Endothelial cell of umbilical vein (primary cell): ENCODE results near the gene YWHAQ. TPM values are rescaled to one million over a fixed set of nuclear protein-coding genes. Genes with fewer than 3 reads are reported as not detected.

ENCODE experiments used
- BruUV-seq: library from RNA; stranded (reverse); fragments of 400-500 nt; replicated peaks from 2 replicates; lab custom pipeline; 2021; lab: Mats Ljungman, UMichigan
- CTCF ChIA-PET: fragments of 300-600, 350-600 bp; sonication (Branson Sonifier 250); formaldehyde crosslinking; loops from one replicate; lab custom pipeline; 2021; ENCODE audit warnings: antibody characterized with exemption, inconsistent platforms; lab: Charles Lee
- POLR2A ChIA-PET: fragments of 300-600, 350-600 bp; sonication (Branson Sonifier 250); formaldehyde crosslinking; loops from one replicate; lab custom pipeline; 2021; ENCODE audit warnings: antibody characterized with exemption, inconsistent platforms; lab: Charles Lee
- DNase-seq: peaks from one replicate; pipeline ENCODE4 v3.0.0-alpha.2; 2011; ENCODE audit warnings: low read depth, low spot score
- FAIRE-seq: peaks from 2 replicates; lab custom pipeline; 2011; peaks lifted over from hg19 to GRCh38; lab: Jason Lieb, UNC
- H2AFZ ChIP-seq: 2 replicates; pipeline ENCODE4 v1.6.0; 2012; ENCODE audit warnings: low read depth, low read length, control low read depth, inconsistent platforms
- H3K27ac ChIP-seq: 2 replicates; pipeline ENCODE4 v1.5.1; 2011; ENCODE audit warnings: low read depth, mild to moderate bottlenecking, control low read depth, low read length, moderate library complexity; ENCODE audit not compliant: insufficient read depth
- H3K27me3 ChIP-seq, 2 experiments: 2 replicates each; pipeline versions ENCODE4 v1.6.0 to v1.6.1; 2011; ENCODE audit warnings: low read length in 2 of 2, mixed read lengths in 1 of 2; ENCODE audit not compliant: control insufficient read depth in 2 of 2, insufficient read depth in 2 of 2
- H3K36me3 ChIP-seq, 2 experiments: 2 replicates in 1 of 2; 3 replicates in 1 of 2; pipeline ENCODE4 v1.5.1; 2011; ENCODE audit warnings: low read length in 2 of 2, mild to moderate bottlenecking in 1 of 2, moderate library complexity in 1 of 2; ENCODE audit not compliant: control insufficient read depth in 2 of 2, insufficient read depth in 2 of 2; ENCODE audit errors: extremely low read depth in 1 of 2
- H3K4me1 ChIP-seq: 3 replicates; pipeline ENCODE4 v1.5.1; 2011; ENCODE audit warnings: mild to moderate bottlenecking, low read length; ENCODE audit not compliant: control insufficient read depth, insufficient read depth; ENCODE audit errors: extremely low read depth
- H3K4me2 ChIP-seq: 2 replicates; pipeline ENCODE4 v1.6.1; 2011; ENCODE audit warnings: low read length, control low read depth, mixed read lengths; ENCODE audit not compliant: insufficient read depth
- H3K4me3 ChIP-seq, 3 experiments: fragments of 200-600 bp in 1 of 3; sonication (generic), shearing (Covaris generic) in 1 of 3; replicated peaks in 1 of 3; 2 replicates each; pipeline ENCODE4 v1.5.1; 2011 to 2016; ENCODE audit warnings: control low read depth in 3 of 3, low read length in 3 of 3, mild to moderate bottlenecking in 2 of 3, inconsistent platforms in 1 of 3, low read depth in 1 of 3, moderate library complexity in 1 of 3; ENCODE audit not compliant: insufficient read depth in 1 of 3
- H3K79me2 ChIP-seq: 2 replicates; pipeline ENCODE4 v1.6.0; 2012; ENCODE audit warnings: low read length, inconsistent platforms; ENCODE audit not compliant: control insufficient read depth, insufficient read depth
- H3K9ac ChIP-seq: replicated peaks from 2 replicates; pipeline ENCODE3; 2011; ENCODE audit warnings: low read length, control low read depth; ENCODE audit not compliant: insufficient read depth; ENCODE audit errors: extremely low read depth
- H3K9me1 ChIP-seq: replicated peaks from 3 replicates; pipeline ENCODE4 v1.6.0; 2011; ENCODE audit warnings: mild to moderate bottlenecking, low read length; ENCODE audit not compliant: control insufficient read depth, insufficient read depth; ENCODE audit errors: extremely low read depth
- H3K9me3 ChIP-seq: replicated peaks from 2 replicates; pipeline ENCODE4 v1.5.1; 2012; ENCODE audit warnings: low read length, inconsistent platforms; ENCODE audit not compliant: control insufficient read depth, insufficient read depth
- H4K20me1 ChIP-seq: replicated peaks from 2 replicates; pipeline ENCODE3; 2011; ENCODE audit warnings: mild to moderate bottlenecking, low read length; ENCODE audit not compliant: control insufficient read depth, insufficient read depth; ENCODE audit errors: extremely low read depth
- EZH2 ChIP-seq: IDR thresholded peaks from 2 replicates; pipeline ENCODE4 v1.6.1; 2012; ENCODE audit warnings: borderline replicate concordance, low read depth, mild to moderate bottlenecking, moderate library complexity, low read length, inconsistent platforms; ENCODE audit not compliant: severe bottlenecking
- FOS ChIP-seq: IDR thresholded peaks from 2 replicates; pipeline ENCODE4 v1.6.1; 2011; ENCODE audit warnings: mild to moderate bottlenecking, low read length, moderate library complexity, borderline replicate concordance; ENCODE audit not compliant: insufficient read depth
- GATA2 ChIP-seq: IDR thresholded peaks from 2 replicates; pipeline ENCODE4 v1.7.0; 2011; ENCODE audit warnings: low read depth, mild to moderate bottlenecking, moderate library complexity, mixed read lengths, low read length; ENCODE audit not compliant: insufficient read length, insufficient read depth
- JUN ChIP-seq: IDR thresholded peaks from 2 replicates; pipeline ENCODE4 v1.6.1; 2011; ENCODE audit warnings: borderline replicate concordance, low read depth; ENCODE audit not compliant: insufficient read length, insufficient read depth
- MYC ChIP-seq: IDR thresholded peaks from one replicate; pipeline ENCODE4 v1.6.1; 2011; ENCODE audit warnings: mild to moderate bottlenecking, low read depth, low read length
- POLR2A ChIP-seq: IDR thresholded peaks from 2 replicates; pipeline ENCODE4 v1.6.1; 2012; ENCODE audit warnings: low read depth, mild to moderate bottlenecking, control low read depth, low read length
- POLR2AphosphoS5 ChIP-seq: IDR thresholded peaks from 2 replicates; pipeline ENCODE4 v1.6.1; 2012; ENCODE audit warnings: low read depth, mild to moderate bottlenecking, control low read depth, low read length, moderate library complexity; ENCODE audit not compliant: insufficient read depth
- dilution Hi-C: fragments of 300-500 bp; cut with MboI; formaldehyde crosslinking; loops from one replicate; pipeline ENCODE4 v1.15.0; 2019; ENCODE audit warnings: low sequenced_read_pairs; ENCODE audit not compliant: extremely low pct_ligation_motif_present
- intact Hi-C: fragments of 100-400 bp; cut with micrococcal nuclease; formaldehyde crosslinking; loops from one replicate; pipeline ENCODE4 v1.10.0; 2022
- polyA plus RNA-seq, 4 experiments: library from polyadenylated mRNA; depleted of rRNA in 3 of 4; stranded (reverse) in 3 of 4; unstranded in 1 of 4; fragments of >200 nt; gene quantifications; 2 replicates each; pipeline versions ENCODE4 v1.2.1 to v1.2.3, GENCODE V29; 2011 to 2012; ENCODE audit warnings: missing spikeins in 1 of 4
- total RNA-seq: library from RNA; stranded (reverse); gene quantifications from 2 replicates; pipeline ENCODE4 v1.2.3, GENCODE V29; 2021
- TF ChIP-seq, protein P1 (sequence below): IDR thresholded peaks from 2 replicates; pipeline ENCODE4 v1.6.1; 2011; ENCODE audit not compliant: insufficient read depth, insufficient read length
- TF ChIP-seq, protein P2 (sequence below), 2 donors: IDR thresholded peaks; 1 replicate in 1 of 2; 2 replicates in 1 of 2; pipeline ENCODE4 v1.5.1; 2011; ENCODE audit warnings: low read length in 2 of 2, mild to moderate bottlenecking in 2 of 2, moderate library complexity in 2 of 2, control low read depth in 1 of 2, inconsistent platforms in 1 of 2, low read depth in 1 of 2; ENCODE audit not compliant: insufficient read depth in 1 of 2; ENCODE audit errors: extremely low read depth in 1 of 2

The YWHAQ gene
- total and polyA plus RNA-seq, 2 donors (not counting 3 experiments of a cell fraction or from before 2014, with no cell fraction given), result 217 to 456 TPM

DNA sequence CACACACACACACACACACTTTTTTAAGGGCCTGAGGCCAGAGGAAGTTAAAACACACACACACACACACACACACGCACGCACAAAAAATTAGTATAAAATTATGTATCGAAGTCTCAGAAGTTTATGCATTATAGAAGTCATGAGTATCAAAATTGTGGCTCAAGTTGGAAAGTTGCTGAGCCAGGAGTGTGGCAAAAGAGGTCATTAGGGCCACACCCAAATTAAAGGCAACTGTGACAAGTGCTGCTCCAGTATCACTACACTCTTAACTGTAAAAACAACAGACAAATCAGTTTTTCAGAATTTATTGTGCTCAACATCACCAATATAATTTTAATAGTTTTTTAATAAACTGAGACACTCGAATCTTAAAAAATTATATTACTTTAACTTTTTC lies 36.9 kb downstream of the YWHAQ start:
- H3K27me3 ChIP-seq, result no peaks in the 10 kb centered on the region
- no peak overlapping the region for H3K4me2 ChIP-seq
- H4K20me1 ChIP-seq, result peaks cover 9% of the 10 kb centered on the region
- intact Hi-C loops, result no loop called here
- H3K79me2 ChIP-seq, result peaks cover 96% of the 10 kb centered on the region
- dilution Hi-C loops, result no loop called here
- DNase-seq (no peak), FAIRE-seq (no peak)
- ChIA-PET CTCF (interaction anchor here (2.8 kb wide), 1 partner anchor 176 kb away, joined by 9 read pairs; no protein-coding TSS in a partner anchor), POLR2A (no interaction called here)
- no peaks in the 10 kb centered on the region for H3K4me1 ChIP-seq
- TF ChIP-seq POLR2AphosphoS5 (no peak), GATA2 (no peak), FOS (no peak), POLR2A (no peak), EZH2 (no peak), JUN (no peak), MYC (no peak)
- TF ChIP-seq, protein P1, sequence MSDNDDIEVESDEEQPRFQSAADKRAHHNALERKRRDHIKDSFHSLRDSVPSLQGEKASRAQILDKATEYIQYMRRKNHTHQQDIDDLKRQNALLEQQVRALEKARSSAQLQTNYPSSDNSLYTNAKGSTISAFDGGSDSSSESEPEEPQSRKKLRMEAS, result no peak
- TF ChIP-seq, protein P2, sequence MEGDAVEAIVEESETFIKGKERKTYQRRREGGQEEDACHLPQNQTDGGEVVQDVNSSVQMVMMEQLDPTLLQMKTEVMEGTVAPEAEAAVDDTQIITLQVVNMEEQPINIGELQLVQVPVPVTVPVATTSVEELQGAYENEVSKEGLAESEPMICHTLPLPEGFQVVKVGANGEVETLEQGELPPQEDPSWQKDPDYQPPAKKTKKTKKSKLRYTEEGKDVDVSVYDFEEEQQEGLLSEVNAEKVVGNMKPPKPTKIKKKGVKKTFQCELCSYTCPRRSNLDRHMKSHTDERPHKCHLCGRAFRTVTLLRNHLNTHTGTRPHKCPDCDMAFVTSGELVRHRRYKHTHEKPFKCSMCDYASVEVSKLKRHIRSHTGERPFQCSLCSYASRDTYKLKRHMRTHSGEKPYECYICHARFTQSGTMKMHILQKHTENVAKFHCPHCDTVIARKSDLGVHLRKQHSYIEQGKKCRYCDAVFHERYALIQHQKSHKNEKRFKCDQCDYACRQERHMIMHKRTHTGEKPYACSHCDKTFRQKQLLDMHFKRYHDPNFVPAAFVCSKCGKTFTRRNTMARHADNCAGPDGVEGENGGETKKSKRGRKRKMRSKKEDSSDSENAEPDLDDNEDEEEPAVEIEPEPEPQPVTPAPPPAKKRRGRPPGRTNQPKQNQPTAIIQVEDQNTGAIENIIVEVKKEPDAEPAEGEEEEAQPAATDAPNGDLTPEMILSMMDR (IDR thresholded peaks at IDR 0.05; ENCODE audit: extremely low read depth in 1 of 2, insufficient read depth in 1 of 2, low read depth in 1 of 2, low read length in 2 of 2), result no peak
- H3K4me3 ChIP-seq, result no peak overlapping the region
- H2AFZ ChIP-seq, result no peak overlapping the region
- H3K9me3 ChIP-seq, result no peaks in the 10 kb centered on the region
- no peak overlapping the region for H3K9ac ChIP-seq
- H3K9me1 ChIP-seq, result no peaks in the 10 kb centered on the region
- peaks cover 0 to 6% of the 10 kb centered on the region in 2 experiments for H3K36me3 ChIP-seq
- H3K27ac ChIP-seq, result no peak overlapping the region
- BruUV-seq, result no TSS peak
